Neuronal stem cell (in vitro differentiated cells): ENCODE results near the gene PHF1.

Experiments
- DNase-seq: peaks from one replicate; pipeline ENCODE4 v3.0.0-alpha.2; 2013; ENCODE audit warnings: low spot score
- H2AFZ ChIP-seq: one replicate; pipeline ENCODE4 v1.6.1; 2013; ENCODE audit warnings: mild to moderate bottlenecking, low read length, inconsistent platforms
- H2AK5ac ChIP-seq: 2 replicates; pipeline ENCODE4 v1.6.1; 2013; ENCODE audit warnings: low read depth, mild to moderate bottlenecking, inconsistent platforms, low read length, moderate library complexity, mixed read lengths
- H2BK120ac ChIP-seq: 2 replicates; pipeline ENCODE4 v1.6.1; 2013; ENCODE audit warnings: low read depth, mild to moderate bottlenecking, inconsistent platforms, low read length, moderate library complexity, mixed read lengths
- H2BK12ac ChIP-seq: one replicate; pipeline ENCODE4 v1.6.1; 2013; ENCODE audit warnings: low read length, inconsistent platforms
- H2BK15ac ChIP-seq: 2 replicates; pipeline ENCODE4 v1.6.1; 2013; ENCODE audit warnings: mild to moderate bottlenecking, low read length, inconsistent platforms, mixed read lengths
- H2BK5ac ChIP-seq: one replicate; pipeline ENCODE4 v1.6.1; 2013; ENCODE audit warnings: inconsistent platforms, mild to moderate bottlenecking, low read length, moderate library complexity
- H3K14ac ChIP-seq: one replicate; pipeline ENCODE4 v1.6.1; 2013; ENCODE audit warnings: low read length, inconsistent platforms
- H3K18ac ChIP-seq: 2 replicates; pipeline ENCODE4 v1.6.1; 2013; ENCODE audit warnings: low read length, inconsistent platforms
- H3K23ac ChIP-seq: 2 replicates; pipeline ENCODE4 v1.6.1; 2013; ENCODE audit warnings: low read depth, mild to moderate bottlenecking, mixed read lengths, low read length, inconsistent platforms; ENCODE audit not compliant: poor library complexity
- H3K27ac ChIP-seq: replicated peaks from 3 replicates; pipeline ENCODE4 v1.5.1; 2013; ENCODE audit warnings: low read length, inconsistent platforms
- H3K27me3 ChIP-seq, 3 experiments: 2 replicates each; pipeline ENCODE4 v1.6.1; 2013; ENCODE audit warnings: low read length in 3 of 3, mild to moderate bottlenecking in 2 of 3, inconsistent platforms in 1 of 3, low read depth in 1 of 3, mixed read lengths in 1 of 3, moderate library complexity in 1 of 3; ENCODE audit not compliant: control insufficient read depth in 3 of 3, insufficient read depth in 3 of 3
- H3K36me3 ChIP-seq, 2 donors: replicated peaks in 1 of 2; 2 replicates each; pipeline ENCODE4 v1.6.1; 2013; ENCODE audit warnings: low read length in 2 of 2; ENCODE audit not compliant: control insufficient read depth in 2 of 2, insufficient read depth in 2 of 2
- H3K4ac ChIP-seq: 2 replicates; pipeline ENCODE4 v1.6.1; 2013; ENCODE audit warnings: inconsistent platforms, mild to moderate bottlenecking, low read length, moderate library complexity
- H3K4me1 ChIP-seq, 2 donors: 1 replicate in 1 of 2; 2 replicates in 1 of 2; pipeline ENCODE4 v1.6.1; 2013; ENCODE audit warnings: low read length in 2 of 2, low read depth in 1 of 2; ENCODE audit not compliant: control insufficient read depth in 2 of 2, insufficient read depth in 1 of 2
- H3K4me2 ChIP-seq: one replicate; pipeline ENCODE4 v1.6.1; 2013; ENCODE audit warnings: mild to moderate bottlenecking, low read length, inconsistent platforms; ENCODE audit not compliant: insufficient read depth, poor library complexity, severe bottlenecking
- H3K4me3 ChIP-seq, 2 donors: 2 replicates each; pipeline ENCODE4 v1.5.1; 2013; ENCODE audit warnings: low read length in 2 of 2, mild to moderate bottlenecking in 2 of 2, inconsistent platforms in 1 of 2, moderate library complexity in 1 of 2
- H3K79me1 ChIP-seq: one replicate; pipeline ENCODE4 v1.6.1; 2013; ENCODE audit warnings: low read depth, mild to moderate bottlenecking, inconsistent platforms, low read length, moderate library complexity
- H3K9ac ChIP-seq: one replicate; pipeline ENCODE4 v1.6.1; 2013; ENCODE audit warnings: mild to moderate bottlenecking, low read depth, low read length, inconsistent platforms; ENCODE audit not compliant: poor library complexity
- H3K9me3 ChIP-seq, 2 donors: replicated peaks in 1 of 2; 2 replicates each; pipeline versions ENCODE3 to v1.6.1; 2013; ENCODE audit warnings: low read length in 2 of 2, mild to moderate bottlenecking in 2 of 2, inconsistent platforms in 1 of 2, low read depth in 1 of 2, mixed read lengths in 1 of 2, moderate library complexity in 1 of 2; ENCODE audit not compliant: control insufficient read depth in 2 of 2, insufficient read depth in 1 of 2
- H4K8ac ChIP-seq: one replicate; pipeline ENCODE4 v1.6.1; 2013; ENCODE audit warnings: low read depth, mild to moderate bottlenecking, inconsistent platforms, low read length, moderate library complexity
- H4K91ac ChIP-seq: one replicate; pipeline ENCODE4 v1.6.1; 2013; ENCODE audit warnings: low read length, low read depth, mild to moderate bottlenecking, inconsistent platforms; ENCODE audit not compliant: poor library complexity
- WGBS, 2 donors: extraction: QIAGEN DNeasy Blood & Tissue Kit; methylation state at CpG; one replicate each; pipeline ENCODE4 v1.1.7; 2013; ENCODE audit warnings: missing lambda C conversion rate in 2 of 2, mixed read lengths in 1 of 2; ENCODE audit not compliant: insufficient read length in 2 of 2, insufficient replicate concordance in 1 of 2; ENCODE audit errors: extremely low coverage in 2 of 2; 5-methylcytosine and 5-hydroxymethylcytosine counted together

PHF1 gene

DNA sequence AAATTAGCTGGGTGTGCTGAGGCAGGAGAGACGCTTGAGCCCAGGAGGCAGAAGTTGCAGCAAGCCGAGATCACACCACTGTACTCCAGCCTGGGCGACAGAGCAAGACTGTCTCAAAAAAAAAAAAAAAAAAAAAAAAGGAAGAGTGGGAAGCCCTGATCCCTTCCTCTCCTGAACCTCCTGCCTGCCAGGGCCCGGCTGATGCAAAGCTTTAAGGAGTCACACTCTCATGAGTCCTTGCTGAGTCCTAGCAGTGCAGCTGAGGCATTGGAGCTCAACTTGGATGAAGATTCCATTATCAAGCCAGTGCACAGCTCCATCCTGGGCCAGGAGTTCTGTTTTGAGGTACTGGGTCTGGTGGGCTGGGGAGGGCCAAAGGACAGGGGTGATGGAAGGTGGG lies 24.1 kb downstream of the PHF1 start:
- peak overlapping the region; percentile 64 for H3K9ac ChIP-seq
- H3K4me2 ChIP-seq: no peak overlapping the region
- H2BK120ac ChIP-seq: no peak overlapping the region
- no peaks in the 10 kb centered on the region for H3K27me3 ChIP-seq
- no peak overlapping the region for H2BK12ac ChIP-seq
- H3K14ac ChIP-seq: no peak overlapping the region
- no peak overlapping the region for H2BK15ac ChIP-seq
- H4K91ac ChIP-seq: no peak overlapping the region
- no peak overlapping the region for H3K27ac ChIP-seq
- H3K4ac ChIP-seq: no peak overlapping the region
- H3K4me1 ChIP-seq: peaks cover 30 to 33% of the 10 kb centered on the region in 2 donors
- no peak overlapping the region for H2AK5ac ChIP-seq
- H3K18ac ChIP-seq: no peak overlapping the region
- WGBS, 2 donors: no CpG with 5 or more reads among the region's 4 CpGs
- H4K8ac ChIP-seq: no peak overlapping the region
- H3K79me1 ChIP-seq: peaks cover 16% of the 10 kb centered on the region
- DNase-seq: no peak
- peaks cover 0 to 3% of the 10 kb centered on the region in 2 donors for H3K9me3 ChIP-seq
- H2BK5ac ChIP-seq: no peak overlapping the region
- H3K36me3 ChIP-seq: peaks cover 42 to 75% of the 10 kb centered on the region in 2 donors
- H3K23ac ChIP-seq: no peak overlapping the region
- H3K4me3 ChIP-seq: no peak overlapping the region
- no peak overlapping the region for H2AFZ ChIP-seq

DNA sequence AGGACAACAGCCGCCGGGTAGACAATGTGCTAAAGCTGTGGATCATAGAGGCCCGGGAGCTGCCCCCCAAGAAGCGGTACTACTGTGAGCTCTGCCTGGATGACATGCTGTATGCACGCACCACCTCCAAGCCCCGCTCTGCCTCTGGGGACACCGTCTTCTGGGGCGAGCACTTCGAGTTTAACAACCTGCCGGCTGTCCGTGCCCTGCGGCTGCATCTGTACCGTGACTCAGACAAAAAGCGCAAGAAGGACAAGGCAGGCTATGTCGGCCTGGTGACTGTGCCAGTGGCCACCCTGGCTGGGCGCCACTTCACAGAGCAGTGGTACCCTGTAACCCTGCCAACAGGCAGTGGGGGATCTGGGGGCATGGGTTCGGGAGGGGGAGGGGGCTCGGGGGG lies 26.9 kb downstream of the PHF1 start:
- no CpG with 5 or more reads among the region's 18 CpGs for WGBS, 2 donors

DNA sequence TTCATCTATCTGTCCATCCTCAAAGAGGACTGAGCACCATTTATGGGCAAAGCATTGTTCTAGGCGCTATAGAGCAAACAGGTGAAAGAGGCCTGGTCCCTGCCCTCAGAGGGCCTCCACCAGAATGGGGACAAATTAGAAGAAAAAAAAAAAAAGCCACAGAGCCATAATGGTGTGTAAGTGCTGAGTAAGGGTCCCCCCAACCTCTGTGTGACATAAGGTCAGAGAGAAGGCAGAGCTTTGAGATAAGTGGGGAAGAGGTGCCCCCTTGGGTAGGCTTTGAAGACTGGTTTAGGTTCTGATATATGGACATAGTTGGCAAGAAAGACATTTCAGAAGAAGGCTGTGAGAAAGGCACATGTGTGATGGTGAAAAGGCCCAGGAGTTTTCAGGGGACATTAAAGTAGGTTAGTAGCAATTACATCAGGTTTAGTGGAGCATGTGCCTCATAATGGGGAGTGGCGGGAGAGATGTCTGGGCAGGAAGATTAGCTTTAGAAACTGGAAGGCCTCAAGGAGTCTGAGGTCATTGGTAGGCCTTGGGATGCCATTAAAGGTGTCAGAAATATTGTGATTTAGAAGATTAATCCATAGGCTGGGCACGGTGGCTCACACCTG lies 28.3 kb downstream of the PHF1 start:
- no peak overlapping the region for H3K18ac ChIP-seq
- no peak overlapping the region for H2BK120ac ChIP-seq
- no peak overlapping the region for H2BK5ac ChIP-seq
- no peak overlapping the region for H2BK15ac ChIP-seq
- H4K91ac ChIP-seq: no peak overlapping the region
- no peak overlapping the region for H4K8ac ChIP-seq
- no peak overlapping the region for H3K27ac ChIP-seq
- no peaks in the 10 kb centered on the region for H3K27me3 ChIP-seq
- no peak overlapping the region for H3K4me3 ChIP-seq
- peaks cover 12% of the 10 kb centered on the region for H3K79me1 ChIP-seq
- H3K9me3 ChIP-seq: peaks cover 0 to 3% of the 10 kb centered on the region in 2 donors
- H3K4me2 ChIP-seq: no peak overlapping the region
- no peak for DNase-seq
- H3K23ac ChIP-seq: no peak overlapping the region
- H2AFZ ChIP-seq: no peak overlapping the region
- no CpG with 5 or more reads among the region's 3 CpGs for WGBS, 2 donors
- no peak overlapping the region for H3K4ac ChIP-seq
- H3K14ac ChIP-seq: no peak overlapping the region
- H2AK5ac ChIP-seq: no peak overlapping the region
- peaks cover 77 to 96% of the 10 kb centered on the region in 2 donors for H3K36me3 ChIP-seq
- no peak overlapping the region for H2BK12ac ChIP-seq
- H3K9ac ChIP-seq: no peak overlapping the region
- H3K4me1 ChIP-seq: peaks cover 0 to 1% of the 10 kb centered on the region in 2 donors

More for the DNA sequence above, 26.9 kb downstream of the PHF1 start:
- no peak overlapping the region for H3K23ac ChIP-seq
- H2BK12ac ChIP-seq: no peak overlapping the region
- H3K4me3 ChIP-seq: no peak overlapping the region
- no peak overlapping the region for H2AFZ ChIP-seq
- no peak overlapping the region for H2AK5ac ChIP-seq
- H3K4ac ChIP-seq: no peak overlapping the region
- no peak overlapping the region for H3K14ac ChIP-seq
- no peak for DNase-seq
- no peak overlapping the region for H3K18ac ChIP-seq
- no peak overlapping the region for H3K27ac ChIP-seq
- H4K8ac ChIP-seq: no peak overlapping the region
- no peak overlapping the region for H3K9ac ChIP-seq
- peaks cover 67 to 96% of the 10 kb centered on the region in 2 donors for H3K36me3 ChIP-seq
- no peak overlapping the region for H2BK5ac ChIP-seq
- H2BK15ac ChIP-seq: no peak overlapping the region
- peaks cover 16% of the 10 kb centered on the region for H3K79me1 ChIP-seq
- peaks cover 0 to 3% of the 10 kb centered on the region in 2 donors for H3K9me3 ChIP-seq
- H4K91ac ChIP-seq: no peak overlapping the region
- no peak overlapping the region for H3K4me2 ChIP-seq
- H3K27me3 ChIP-seq: no peaks in the 10 kb centered on the region
- H2BK120ac ChIP-seq: no peak overlapping the region
- H3K4me1 ChIP-seq: peaks cover 8 to 11% of the 10 kb centered on the region in 2 donors

DNA sequence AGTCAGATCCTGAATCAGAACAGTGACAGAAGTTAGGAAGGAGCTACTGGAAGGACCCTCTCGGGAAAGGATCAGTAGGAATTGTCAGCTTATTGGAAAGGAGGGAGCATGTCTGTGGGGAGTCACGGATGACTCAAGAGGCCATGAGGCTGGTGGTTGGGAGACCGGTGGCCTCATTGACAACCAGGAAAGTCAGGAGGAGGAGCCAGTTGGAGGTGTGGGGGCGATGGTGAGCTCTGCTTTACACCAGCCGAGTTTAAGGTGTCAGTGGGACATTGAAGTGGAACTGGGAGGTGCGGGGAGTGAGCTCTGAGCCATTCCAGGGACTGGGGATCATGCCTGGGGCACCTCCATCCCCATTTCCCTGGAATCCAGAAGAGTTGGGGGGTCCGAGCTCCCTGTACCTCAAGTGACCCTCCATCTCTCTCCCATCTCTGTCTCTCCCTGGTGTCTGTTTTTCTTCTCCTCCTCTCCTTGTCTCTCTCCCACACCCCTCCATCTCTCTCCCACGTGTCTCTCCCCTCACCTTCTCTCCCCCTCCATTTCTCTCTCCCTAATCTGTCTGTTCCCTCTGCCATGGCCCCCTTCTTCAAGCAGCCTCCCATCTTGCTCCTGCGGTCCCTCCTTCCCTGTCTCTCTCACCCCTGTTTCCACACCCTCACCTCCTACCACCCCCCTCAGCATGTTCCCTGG lies 29.3 kb downstream of the PHF1 start:
- no peak overlapping the region for H3K14ac ChIP-seq

More for the DNA sequence above, 29.3 kb downstream of the PHF1 start:
- Histone ChIP-seq H2AFZ (no peak overlapping the region), H3K4me1 (no peaks in the 10 kb centered on the region), H4K8ac (no peak overlapping the region), H2BK12ac (no peak overlapping the region), H3K4ac (no peak overlapping the region), H2BK15ac (no peak overlapping the region), H3K9ac (no peak overlapping the region), H3K9me3 (peaks cover 0 to 3% of the 10 kb centered on the region in 2 donors), H2BK5ac (no peak overlapping the region), H3K18ac (no peak overlapping the region), H4K91ac (no peak overlapping the region), H3K23ac (no peak overlapping the region), H3K27me3 (no peaks in the 10 kb centered on the region), H3K27ac (no peak overlapping the region), H3K4me2 (no peak overlapping the region), H2AK5ac (no peak overlapping the region), H3K4me3 (no peak overlapping the region), H3K36me3 (peaks cover 86 to 96% of the 10 kb centered on the region in 2 donors), H2BK120ac (no peak overlapping the region), H3K79me1 (peaks cover 11% of the 10 kb centered on the region)
- DNase-seq: no peak
- WGBS, 2 donors: no CpG with 5 or more reads among the region's 9 CpGs
